CD14-positive monocyte (primary cell): ENCODE data around the gene FIGNL2. TPM values are rescaled to one million over a fixed set of nuclear protein-coding genes. Genes with fewer than 3 reads are reported as not detected.

Experiments used
- DNase-seq, 3 donors: peaks; one replicate each; pipeline ENCODE4 v3.0.0-alpha.2; 2011 to 2022
- H2AFZ ChIP-seq: 2 replicates; pipeline ENCODE4 v1.6.0; 2012; ENCODE audit warnings: mild to moderate bottlenecking, low read depth, low read length, inconsistent platforms; ENCODE audit not compliant: insufficient read depth, poor library complexity, severe bottlenecking
- H3K27ac ChIP-seq, 2 donors: 1 replicate in 1 of 2; 2 replicates in 1 of 2; pipeline ENCODE4 v1.5.1; 2012 to 2013; ENCODE audit warnings: low read length in 2 of 2, control low read depth in 1 of 2, inconsistent platforms in 1 of 2, low read depth in 1 of 2, mild to moderate bottlenecking in 1 of 2
- H3K27me3 ChIP-seq, 2 donors: one replicate each; pipeline versions ENCODE4 v1.6.0 to v1.6.1; 2011 to 2013; ENCODE audit warnings: low read length in 2 of 2; ENCODE audit not compliant: control insufficient read depth in 2 of 2, insufficient read depth in 2 of 2
- H3K36me3 ChIP-seq, 2 donors: replicated peaks in 1 of 2; 1 replicate in 1 of 2; 2 replicates in 1 of 2; pipeline versions ENCODE4 v1.5.1 to v1.6.1; 2012 to 2013; ENCODE audit warnings: low read length in 2 of 2, control low read depth in 1 of 2, inconsistent platforms in 1 of 2, mild to moderate bottlenecking in 1 of 2; ENCODE audit not compliant: insufficient read depth in 2 of 2, control insufficient read depth in 1 of 2
- H3K4me1 ChIP-seq, 2 donors: 1 replicate in 1 of 2; 2 replicates in 1 of 2; pipeline versions ENCODE4 v1.5.1 to v1.6.1; 2012 to 2013; ENCODE audit warnings: low read length in 2 of 2, control low read depth in 1 of 2, inconsistent platforms in 1 of 2, mild to moderate bottlenecking in 1 of 2, moderate library complexity in 1 of 2; ENCODE audit not compliant: insufficient read depth in 2 of 2, control insufficient read depth in 1 of 2
- H3K4me2 ChIP-seq: replicated peaks from 2 replicates; pipeline ENCODE3; 2012; ENCODE audit warnings: low read length, moderate library complexity, mild to moderate bottlenecking; ENCODE audit not compliant: poor library complexity, severe bottlenecking; ENCODE audit errors: extremely low read depth
- H3K4me3 ChIP-seq, 3 experiments: fragments of 200-600 bp in 1 of 3; sonication (generic) in 1 of 3; replicated peaks in 1 of 3; 1 replicate in 2 of 3; 2 replicates in 1 of 3; pipeline ENCODE4 v1.5.1; 2011 to 2013; ENCODE audit warnings: low read length in 3 of 3, mild to moderate bottlenecking in 3 of 3, control low read depth in 2 of 3, low read depth in 2 of 3, inconsistent platforms in 1 of 3, moderate library complexity in 1 of 3
- H3K79me2 ChIP-seq: 2 replicates; pipeline ENCODE4 v1.6.0; 2012; ENCODE audit warnings: mild to moderate bottlenecking, control low read depth, inconsistent platforms, low read length, moderate library complexity; ENCODE audit not compliant: insufficient read depth
- H3K9ac ChIP-seq: 2 replicates; pipeline ENCODE4 v1.6.0; 2017; ENCODE audit warnings: low read length, mild to moderate bottlenecking; ENCODE audit not compliant: insufficient read depth, poor library complexity, severe bottlenecking
- H3K9me3 ChIP-seq, 2 donors: replicated peaks in 1 of 2; 1 replicate in 1 of 2; 2 replicates in 1 of 2; pipeline versions ENCODE4 v1.5.1 to v1.6.1; 2012 to 2013; ENCODE audit warnings: low read length in 2 of 2, control low read depth in 1 of 2; ENCODE audit not compliant: control insufficient read depth in 1 of 2, insufficient read depth in 1 of 2
- H4K20me1 ChIP-seq: 2 replicates; pipeline ENCODE4 v1.6.0; 2012; ENCODE audit warnings: mild to moderate bottlenecking, low read length, control low read depth, moderate library complexity; ENCODE audit not compliant: insufficient read depth
- H3K27ac Mint-ChIP-seq, 7 donors: one replicate each; pipeline ENCODE4 v1.8.0; 2020; ENCODE audit warnings: mild to moderate bottlenecking in 7 of 7, mixed read lengths in 7 of 7, moderate library complexity in 6 of 7, inconsistent platforms in 2 of 7
- H3K27me3 Mint-ChIP-seq, 3 donors: one replicate each; pipeline ENCODE4 v1.8.0; 2021 to 2022; ENCODE audit warnings: low read depth in 3 of 3, mild to moderate bottlenecking in 3 of 3, mixed read lengths in 3 of 3, moderate library complexity in 3 of 3, inconsistent platforms in 1 of 3
- H3K36me3 Mint-ChIP-seq, 2 donors: one replicate each; pipeline ENCODE4 v1.8.0; 2020; ENCODE audit warnings: mixed read lengths in 2 of 2, inconsistent platforms in 1 of 2, mild to moderate bottlenecking in 1 of 2
- H3K4me1 Mint-ChIP-seq: one replicate; pipeline ENCODE4 v1.8.0; 2020; ENCODE audit warnings: mild to moderate bottlenecking, mixed read lengths
- H3K4me3 Mint-ChIP-seq, 2 donors: one replicate each; pipeline ENCODE4 v1.8.0; 2020; ENCODE audit warnings: mild to moderate bottlenecking in 2 of 2, mixed read lengths in 2 of 2, moderate library complexity in 1 of 2
- H3K9me3 Mint-ChIP-seq, 7 donors: one replicate each; pipeline ENCODE4 v1.8.0; 2020 to 2022; ENCODE audit warnings: mixed read lengths in 7 of 7, mild to moderate bottlenecking in 6 of 7, moderate library complexity in 6 of 7, inconsistent platforms in 2 of 7
- CTCF ChIP-seq: fragments of 200-600 bp; IDR thresholded peaks from one replicate; pipeline ENCODE4 v1.8.0; 2022; ENCODE audit warnings: antibody characterized with exemption, mild to moderate bottlenecking
- WGBS: methylation state at CpG from one replicate; pipeline ENCODE4 v1.1.5; 2013; ENCODE audit warnings: missing lambda C conversion rate; ENCODE audit not compliant: insufficient coverage; 5-methylcytosine and 5-hydroxymethylcytosine counted together
- intact Hi-C, 2 donors: fragments of 100-400 bp; cut with micrococcal nuclease; formaldehyde crosslinking; loops; one replicate each; pipeline versions ENCODE4 v1.15.0 to v1.15.1; 2023
- polyA plus RNA-seq, 3 donors: library from polyadenylated mRNA; depleted of rRNA in 1 of 3; unstranded in 2 of 3; stranded (reverse) in 1 of 3; fragments of 300-500 nt in 2 of 3; fragments of >200 nt in 1 of 3; fragmentation: Illumina TruSeq in 2 of 3; gene quantifications; 1 replicate in 2 of 3; 2 replicates in 1 of 3; pipeline ENCODE4 v1.2.3, GENCODE V29; 2012 to 2021

The FIGNL2 gene
- polyA plus RNA-seq, 3 donors, result 0.06 to 0.52 TPM; not detected in 1

GRCh38 chr12:51814311-51815088 is 34.0 kb downstream of the FIGNL2 start:
- peak; percentile 66 for TF ChIP-seq CTCF
- Mint-ChIP-seq H3K36me3 (peaks cover 0 to 12% of the 10 kb centered on the region in 2 donors), H3K9me3 (peaks cover 0 to 5% (median 0%) of the 10 kb centered on the region in 7 donors), H3K27ac (peak overlapping the region in 2 of 7 donors; percentile 36 to 50), H3K27me3 (peaks cover 10 to 33% (median 25%) of the 10 kb centered on the region in 3 donors), H3K4me3 (peak overlapping the region; percentile 70 to 78), H3K4me1 (peaks cover 32% of the 10 kb centered on the region)
- Histone ChIP-seq H4K20me1 (no peaks in the 10 kb centered on the region), H3K4me3 (peak overlapping the region; percentile 19 to 76 (median 35)), H3K4me2 (peak overlapping the region; percentile 77), H3K4me1 (peaks cover 20 to 40% of the 10 kb centered on the region in 2 donors), H3K36me3 (no peaks in the 10 kb centered on the region), H3K27me3 (peaks cover 0 to 17% of the 10 kb centered on the region in 2 donors), H3K9me3 (no peaks in the 10 kb centered on the region), H3K79me2 (peaks cover 4% of the 10 kb centered on the region), H3K27ac (peak overlapping the region in 1 of 2 donors; percentile 26), H2AFZ (peak overlapping the region; percentile 97), H3K9ac (peak overlapping the region; percentile 79)
- DNase-seq, result peak; percentile 79 to 80 (median 80)
- intact Hi-C loops, result loop anchor here (5.0 to 10.0 kb wide), 2 partner anchors 58 to 390 kb away; partner anchors contain the start of gene SLC4A8 (in 1 of the 2)
- 2% methylated on average over 95 of the region's 100 CpGs for WGBS

GRCh38 chr12:51813931-51814310 is 34.6 kb downstream of the FIGNL2 start:
- H3K9ac ChIP-seq, result peak overlapping the region; percentile 79
- H3K9me3 Mint-ChIP-seq, result peaks cover 0 to 5% (median 0%) of the 10 kb centered on the region in 7 donors
- no peaks in the 10 kb centered on the region for H4K20me1 ChIP-seq
- H3K4me2 ChIP-seq, result peak overlapping the region; percentile 77
- peak overlapping the region; percentile 97 for H2AFZ ChIP-seq
- peaks cover 0 to 12% of the 10 kb centered on the region in 2 donors for H3K36me3 Mint-ChIP-seq
- no peak for TF ChIP-seq CTCF
- peak overlapping the region in 2 of 3 experiments; percentile 16 to 76 for H3K4me3 ChIP-seq
- peaks cover 30% of the 10 kb centered on the region for H3K4me1 Mint-ChIP-seq
- peak overlapping the region in 1 of 7 donors; percentile 25 for H3K27ac Mint-ChIP-seq
- H3K4me1 ChIP-seq, result peaks cover 20 to 36% of the 10 kb centered on the region in 2 donors
- peaks cover 10 to 33% (median 25%) of the 10 kb centered on the region in 3 donors for H3K27me3 Mint-ChIP-seq
- H3K36me3 ChIP-seq, result no peaks in the 10 kb centered on the region
- H3K9me3 ChIP-seq, result no peaks in the 10 kb centered on the region
- H3K27ac ChIP-seq, result no peak overlapping the region
- DNase-seq, result no peak
- peaks cover 0 to 17% of the 10 kb centered on the region in 2 donors for H3K27me3 ChIP-seq
- H3K4me3 Mint-ChIP-seq, result peak overlapping the region; percentile 59 to 72
- WGBS, result 5% methylated on average over 32 of the region's 34 CpGs
- H3K79me2 ChIP-seq, result no peaks in the 10 kb centered on the region
- intact Hi-C loops, result loop anchor here (5.0 to 10.0 kb wide), 2 partner anchors 58 to 389 kb away; partner anchors contain the start of gene SLC4A8 (in 1 of the 2)
